Loucy (cell line): Measurements from ENCODE around the gene TSC2.

Experiments
- H2AFZ ChIP-seq: fragments of 200-600 bp; sonication (generic); 2 replicates; pipeline ENCODE4 v1.6.0; 2016; ENCODE audit warnings: antibody characterized with exemption, mild to moderate bottlenecking, low read length, moderate library complexity
- H3F3A ChIP-seq: fragments of 200-600 bp; 2 replicates; pipeline ENCODE4 v1.6.0; 2016; ENCODE audit warnings: antibody characterized with exemption, low read depth, mild to moderate bottlenecking
- H3K27me3 ChIP-seq: fragments of 200-600 bp; sonication (generic); 2 replicates; pipeline ENCODE4 v1.6.1; 2014; ENCODE audit warnings: low read length, mild to moderate bottlenecking; ENCODE audit not compliant: insufficient read depth, poor library complexity, severe bottlenecking
- H3K36me3 ChIP-seq: fragments of 200-600 bp; sonication (generic); 2 replicates; pipeline ENCODE4 v1.6.1; 2016; ENCODE audit warnings: low read length; ENCODE audit not compliant: insufficient read depth
- H3K4me1 ChIP-seq: fragments of 200-600 bp; sonication (generic); 2 replicates; pipeline ENCODE4 v1.5.1; 2014; ENCODE audit warnings: low read length, mild to moderate bottlenecking; ENCODE audit not compliant: insufficient read depth, poor library complexity, severe bottlenecking
- H3K4me2 ChIP-seq: fragments of 200-600 bp; sonication (generic); 2 replicates; pipeline ENCODE4 v1.6.0; 2014; ENCODE audit warnings: antibody characterized with exemption, low read length, low read depth, mild to moderate bottlenecking; ENCODE audit not compliant: poor library complexity, severe bottlenecking
- H3K4me3 ChIP-seq: fragments of 200-600 bp; sonication (generic); 2 replicates; pipeline ENCODE4 v1.5.1; 2014; ENCODE audit warnings: low read length, mild to moderate bottlenecking, mixed read lengths; ENCODE audit not compliant: poor library complexity, severe bottlenecking
- H3K79me2 ChIP-seq: fragments of 200-600 bp; sonication (generic); 2 replicates; pipeline ENCODE4 v1.6.1; 2014; ENCODE audit warnings: low read length; ENCODE audit not compliant: insufficient read depth
- H3K9ac ChIP-seq: fragments of 200-600 bp; sonication (generic); 2 replicates; pipeline ENCODE4 v1.6.0; 2014; ENCODE audit warnings: mild to moderate bottlenecking, low read depth, low read length, moderate library complexity; ENCODE audit not compliant: poor library complexity, severe bottlenecking
- H3K9me2 ChIP-seq: fragments of 200-600 bp; sonication (generic); replicated peaks from 2 replicates; pipeline ENCODE4 v1.6.1; 2016; ENCODE audit warnings: low read depth, low read length, mixed read lengths
- H3K9me3 ChIP-seq: fragments of 200-600 bp; sonication (generic); 2 replicates; pipeline ENCODE4 v1.6.1; 2014; ENCODE audit warnings: mild to moderate bottlenecking, antibody characterized with exemption, low read length, low read depth; ENCODE audit not compliant: insufficient read depth
- H4K20me1 ChIP-seq: fragments of 200-600 bp; sonication (generic); 2 replicates; pipeline ENCODE4 v1.6.0; 2014; ENCODE audit warnings: antibody characterized with exemption, low read length, mild to moderate bottlenecking; ENCODE audit not compliant: insufficient read depth, poor library complexity, severe bottlenecking
- CTCF ChIP-seq: fragments of 200-600 bp; sonication (generic); conservative IDR thresholded peaks from 2 replicates; pipeline ENCODE4 v1.5.1; 2014; ENCODE audit warnings: mild to moderate bottlenecking, antibody characterized with exemption, low read length
- EZH2phosphoT487 ChIP-seq: fragments of 200-600 bp; IDR thresholded peaks from 2 replicates; pipeline ENCODE4 v1.6.1; 2018; ENCODE audit warnings: antibody characterized with exemption, mild to moderate bottlenecking, moderate library complexity, borderline replicate concordance

The TSC2 gene

GRCh38 chr16:2070576-2071453 is 23.0 kb downstream of the TSC2 start:
- H3K79me2 ChIP-seq = no peaks in the 10 kb centered on the region
- H3F3A ChIP-seq = no peaks in the 10 kb centered on the region
- TF ChIP-seq EZH2phosphoT487 = no peak
- H3K27me3 ChIP-seq = no peaks in the 10 kb centered on the region
- H3K9me2 ChIP-seq = no peaks in the 10 kb centered on the region
- no peaks in the 10 kb centered on the region for H3K4me1 ChIP-seq
- no peak overlapping the region for H3K4me3 ChIP-seq
- no peak overlapping the region for H3K9ac ChIP-seq
- no peaks in the 10 kb centered on the region for H3K9me3 ChIP-seq
- H2AFZ ChIP-seq = no peak overlapping the region
- no peaks in the 10 kb centered on the region for H3K36me3 ChIP-seq
- no peak overlapping the region for H3K4me2 ChIP-seq
- no peaks in the 10 kb centered on the region for H4K20me1 ChIP-seq

- Histone ChIP-seq H3K9ac (no peak overlapping the region), H3K9me2 (no peaks in the 10 kb centered on the region), H2AFZ (no peak overlapping the region), H4K20me1 (no peaks in the 10 kb centered on the region), H3K4me1 (no peaks in the 10 kb centered on the region), H3K36me3 (no peaks in the 10 kb centered on the region), H3K9me3 (no peaks in the 10 kb centered on the region), H3F3A (no peaks in the 10 kb centered on the region), H3K79me2 (no peaks in the 10 kb centered on the region), H3K4me2 (no peak overlapping the region), H3K4me3 (no peak overlapping the region), H3K27me3 (no peaks in the 10 kb centered on the region)
- no peak for TF ChIP-seq CTCF
- TF ChIP-seq EZH2phosphoT487 = no peak
These were observed 23.8 kb downstream of the TSC2 start for GRCh38 chr16:2071454-2072202.

GRCh38 chr16:2072926-2073325 is 25.1 kb downstream of the TSC2 start:
- Histone ChIP-seq H3K79me2 (no peaks in the 10 kb centered on the region), H3K4me1 (no peaks in the 10 kb centered on the region), H3K9ac (no peak overlapping the region), H3K27me3 (no peaks in the 10 kb centered on the region), H3K9me2 (no peaks in the 10 kb centered on the region), H3K4me2 (no peak overlapping the region), H2AFZ (no peak overlapping the region), H4K20me1 (no peaks in the 10 kb centered on the region), H3K36me3 (no peaks in the 10 kb centered on the region), H3K9me3 (no peaks in the 10 kb centered on the region), H3F3A (no peaks in the 10 kb centered on the region), H3K4me3 (no peak overlapping the region)
- TF ChIP-seq CTCF (no peak), EZH2phosphoT487 (no peak)
